ENCODE measurements around the gene MTFR1L.

Gene MTFR1L

DNA sequence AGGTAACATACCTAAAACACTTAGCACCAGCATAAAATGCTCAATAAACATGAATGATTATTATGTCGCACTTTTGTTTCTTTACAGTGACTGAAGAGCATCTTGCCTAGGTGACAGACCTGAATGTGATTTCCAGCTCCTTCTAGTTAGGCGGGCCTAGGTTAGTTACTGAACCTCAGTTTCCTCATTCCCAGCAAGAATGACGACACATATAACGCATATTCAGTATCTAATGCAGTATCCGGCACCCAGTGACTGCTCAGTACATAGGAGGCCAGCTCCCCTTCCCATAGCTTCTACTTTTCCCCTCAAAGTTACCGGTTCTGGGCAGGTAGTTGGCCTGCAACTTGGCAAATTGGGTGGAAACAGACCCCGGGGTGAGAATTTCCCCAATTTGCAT is 38.7 kb downstream of the MTFR1L start:
- TF ChIP-seq, protein P1, sequence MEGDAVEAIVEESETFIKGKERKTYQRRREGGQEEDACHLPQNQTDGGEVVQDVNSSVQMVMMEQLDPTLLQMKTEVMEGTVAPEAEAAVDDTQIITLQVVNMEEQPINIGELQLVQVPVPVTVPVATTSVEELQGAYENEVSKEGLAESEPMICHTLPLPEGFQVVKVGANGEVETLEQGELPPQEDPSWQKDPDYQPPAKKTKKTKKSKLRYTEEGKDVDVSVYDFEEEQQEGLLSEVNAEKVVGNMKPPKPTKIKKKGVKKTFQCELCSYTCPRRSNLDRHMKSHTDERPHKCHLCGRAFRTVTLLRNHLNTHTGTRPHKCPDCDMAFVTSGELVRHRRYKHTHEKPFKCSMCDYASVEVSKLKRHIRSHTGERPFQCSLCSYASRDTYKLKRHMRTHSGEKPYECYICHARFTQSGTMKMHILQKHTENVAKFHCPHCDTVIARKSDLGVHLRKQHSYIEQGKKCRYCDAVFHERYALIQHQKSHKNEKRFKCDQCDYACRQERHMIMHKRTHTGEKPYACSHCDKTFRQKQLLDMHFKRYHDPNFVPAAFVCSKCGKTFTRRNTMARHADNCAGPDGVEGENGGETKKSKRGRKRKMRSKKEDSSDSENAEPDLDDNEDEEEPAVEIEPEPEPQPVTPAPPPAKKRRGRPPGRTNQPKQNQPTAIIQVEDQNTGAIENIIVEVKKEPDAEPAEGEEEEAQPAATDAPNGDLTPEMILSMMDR (IDR thresholded peaks at IDR 0.05; ENCODE audit: insufficient read depth, low read length, missing control alignments): no peak
- CTCF ChIA-PET: interaction anchor here (0.8 kb wide), 1 partner anchor 139 kb away, joined by 5 read pairs; the partner anchor contains the start of gene PAFAH2
- DNase-seq (ENCODE audit: low read depth, low spot score): no peak
- POLR2A ChIA-PET: no interaction called here
- peak overlapping the region; percentile 83 for H3K4me3 ChIP-seq (ENCODE audit: low read depth, low read length)

DNA sequence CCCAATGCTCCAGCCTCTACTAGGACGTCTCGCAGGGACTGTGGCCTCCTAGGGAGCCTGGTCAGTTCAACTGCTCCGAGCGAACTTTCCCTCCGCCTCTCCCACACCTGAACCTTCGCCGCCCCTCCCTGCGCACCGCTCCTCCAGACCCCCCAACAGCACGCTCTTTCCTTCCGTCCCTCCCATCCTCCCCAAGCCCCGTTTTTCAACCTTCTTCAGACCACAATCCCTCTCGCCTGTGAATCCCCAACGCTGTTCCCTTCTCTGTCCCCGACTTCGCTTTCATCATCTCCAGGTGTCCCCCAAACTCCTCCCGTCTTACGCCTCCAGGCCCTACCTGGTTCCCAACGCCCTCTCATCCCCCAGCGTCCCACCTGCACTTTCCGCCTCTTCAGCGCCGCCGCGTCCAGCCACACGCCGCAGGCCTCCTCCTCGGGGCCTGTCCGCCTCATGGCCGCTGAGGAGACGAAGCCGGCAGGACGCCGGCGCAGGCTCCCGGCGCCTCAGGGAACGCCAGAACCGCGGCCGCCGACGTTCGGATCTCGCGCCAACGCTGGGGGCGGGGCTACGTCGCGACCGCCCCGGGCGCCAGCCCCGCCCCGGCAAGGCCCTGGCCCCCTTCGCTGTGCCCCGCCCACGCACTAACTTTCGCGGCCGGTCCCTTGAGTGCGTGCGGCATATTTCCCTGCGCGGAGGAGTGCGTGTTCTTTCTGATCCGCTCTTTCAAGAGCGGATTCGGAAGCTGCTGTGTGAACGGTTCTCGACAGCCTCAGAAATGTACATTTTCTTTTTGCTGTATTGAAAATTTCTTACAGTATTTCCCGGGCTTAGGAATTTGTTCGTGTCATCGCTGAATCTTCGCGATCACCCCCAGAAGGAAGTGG is 39.4 kb downstream of the MTFR1L start, which contains the start of gene AUNIP:
TSS of gene AUNIP (minus strand) at position 552 of the 884 bp plus-strand sequence. CDS start at position 452, 100 bp downstream.
- DNase-seq (ENCODE audit: low read depth, low spot score): peak; percentile 21
- H3K4me3 ChIP-seq (ENCODE audit: low read depth, low read length): peak within 1 kb of the TSS; percentile 83
- ChIA-PET CTCF (interaction anchor here (0.8 kb wide), 1 partner anchor 138 kb away, joined by 5 read pairs; the partner anchor contains the start of gene PAFAH2), POLR2A (no interaction called here)
- TF ChIP-seq, protein P1 (IDR thresholded peaks at IDR 0.05; ENCODE audit: insufficient read depth, low read length, missing control alignments): no peak

DNA sequence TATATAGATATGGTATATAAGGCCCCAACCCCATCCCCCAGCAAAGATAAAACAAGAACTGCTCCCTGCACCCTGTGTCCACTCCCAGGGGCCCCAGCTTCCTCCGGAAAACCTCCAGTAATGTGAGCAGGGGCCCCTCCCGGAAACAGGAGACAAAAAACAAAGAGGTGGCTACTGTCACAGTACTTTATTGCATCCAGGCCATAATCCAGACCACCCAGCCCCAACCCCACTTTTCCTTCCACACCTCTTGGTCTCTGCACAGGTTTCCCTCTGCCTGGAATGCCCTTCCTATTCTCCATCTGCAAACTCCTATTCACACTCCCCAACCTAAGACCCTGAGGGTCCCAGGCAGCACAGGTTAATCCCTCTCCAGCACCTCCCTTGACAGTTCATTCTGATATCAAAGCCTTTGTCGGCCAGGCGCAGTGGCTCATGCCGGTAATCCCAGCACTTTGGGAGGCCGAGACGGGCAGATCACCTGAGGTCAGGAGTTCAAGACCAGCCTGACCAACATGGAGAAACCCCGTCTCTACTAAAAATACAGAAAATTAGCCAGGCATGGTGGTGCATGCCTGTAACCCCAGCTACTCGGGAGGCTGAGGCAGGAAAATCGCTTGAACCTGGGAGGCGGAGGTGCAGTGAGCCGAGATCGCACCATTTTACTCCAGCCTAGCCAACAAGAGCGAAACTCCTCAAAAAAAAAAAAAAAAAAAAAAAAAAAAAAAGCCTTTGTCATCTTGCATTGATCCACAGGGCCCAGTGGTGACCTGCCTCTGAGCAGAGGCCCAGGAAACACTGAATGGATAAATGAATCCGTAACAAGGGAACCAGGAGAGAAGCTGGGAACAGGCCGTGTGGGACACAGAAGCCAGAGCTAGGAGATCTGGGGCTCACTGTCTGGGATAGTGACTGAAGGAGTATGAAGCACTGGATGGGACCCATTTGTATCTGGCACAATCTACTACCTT is 41.8 kb downstream of the MTFR1L start:
- CTCF ChIA-PET: interaction anchor here (1.4 to 1.8 kb wide), 3 partner anchors 17 to 52 kb away, joined by 3 to 5 read pairs (median 3); no protein-coding TSS in a partner anchor
- POLR2A ChIA-PET: interaction anchor here (1.0 kb wide), 1 partner anchor 34 kb away, joined by 3 read pairs; no protein-coding TSS in a partner anchor
- TF ChIP-seq, protein P1 (IDR thresholded peaks at IDR 0.05; ENCODE audit: insufficient read depth, low read length, missing control alignments): no peak
- no peak overlapping the region for H3K4me3 ChIP-seq (ENCODE audit: low read depth, low read length)
- no peak for DNase-seq (ENCODE audit: low read depth, low spot score)

DNA sequence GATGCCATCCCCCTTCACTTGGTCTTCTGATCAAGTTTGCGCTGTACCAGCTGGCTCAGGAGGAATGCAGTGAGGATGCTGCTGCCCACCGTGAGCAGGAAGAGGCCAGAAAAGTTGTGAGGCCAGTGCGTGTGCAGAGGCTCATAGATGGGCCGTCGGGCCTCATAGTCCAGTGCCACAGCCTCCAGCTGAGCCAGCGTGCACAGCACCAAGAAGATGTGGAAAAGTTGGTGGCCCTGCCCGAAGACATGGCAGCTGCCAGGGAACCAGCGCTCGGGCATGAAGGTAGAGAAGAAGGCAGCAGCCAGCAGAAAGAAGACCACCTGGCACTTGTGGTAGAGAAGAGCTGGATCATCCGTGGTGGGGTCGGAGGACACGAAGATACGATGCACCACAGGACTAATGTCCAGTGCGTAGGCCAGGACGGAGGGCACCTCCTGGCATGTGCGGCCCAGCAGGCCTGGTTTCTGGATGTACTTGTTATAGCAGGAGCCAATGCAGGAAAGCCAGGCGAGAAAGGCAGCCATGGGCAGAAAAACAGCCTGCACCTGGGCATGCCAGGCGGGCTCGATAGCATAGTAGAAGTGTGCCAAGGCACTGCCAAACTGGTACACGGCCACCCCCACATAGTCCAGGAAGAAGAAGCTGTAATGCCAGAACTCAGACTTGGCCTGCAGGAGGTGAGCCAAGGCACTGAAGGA is 43.2 kb downstream of the MTFR1L start:
- POLR2A ChIA-PET: interaction anchor here (1.0 kb wide), 1 partner anchor 33 kb away, joined by 3 read pairs; no protein-coding TSS in a partner anchor
- no peak for DNase-seq (ENCODE audit: low read depth, low spot score)
- CTCF ChIA-PET: interaction anchor here (1.4 to 1.8 kb wide), 2 partner anchors 18 to 33 kb away, joined by 3 to 5 read pairs; no protein-coding TSS in a partner anchor

DNA sequence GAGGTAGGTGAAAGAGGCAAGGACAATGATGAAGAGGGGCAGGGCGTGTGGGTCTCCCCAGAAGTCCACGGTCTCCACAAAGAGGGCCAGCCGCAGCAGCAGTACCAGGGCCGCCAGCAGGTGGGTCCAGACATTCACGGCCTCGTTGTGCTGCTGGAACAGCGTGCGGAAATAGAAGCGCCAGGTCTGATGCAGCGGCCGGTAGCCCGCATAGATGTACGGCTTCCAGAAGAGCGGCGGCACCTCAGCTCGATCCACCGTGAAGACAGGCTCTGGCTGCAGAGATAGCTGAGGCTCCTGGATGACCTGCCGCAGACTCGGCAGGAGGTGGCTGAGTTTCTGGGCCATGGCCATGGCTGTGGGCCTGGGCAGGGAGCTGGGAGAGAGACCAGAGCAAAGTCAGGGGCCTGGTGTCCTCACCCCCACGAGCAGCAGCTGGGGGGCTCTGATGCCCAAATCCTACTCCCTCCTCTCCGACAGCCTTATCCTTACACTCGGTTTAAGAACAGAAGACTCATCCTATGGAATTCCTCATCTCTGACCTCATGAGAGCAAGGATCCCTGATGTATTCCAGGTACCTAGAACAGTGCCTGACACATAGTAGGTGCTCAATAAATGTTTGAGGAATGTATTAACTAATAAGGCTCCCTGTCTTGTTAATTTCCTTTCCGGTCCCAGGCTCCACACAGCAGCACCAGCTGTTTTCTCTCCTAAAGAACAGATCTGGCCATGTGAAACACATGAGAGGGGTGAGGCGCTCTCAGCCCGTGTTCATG is 43.9 kb downstream of the MTFR1L start:
- CTCF ChIA-PET: interaction anchor here (0.7 to 1.4 kb wide), 2 partner anchors 19 to 136 kb away, joined by 3 read pairs; no protein-coding TSS in a partner anchor
- DNase-seq (ENCODE audit: low read depth, low spot score): no peak
- TF ChIP-seq, protein P1 (IDR thresholded peaks at IDR 0.05; ENCODE audit: insufficient read depth, low read length, missing control alignments): no peak
- POLR2A ChIA-PET: no interaction called here
- no peak overlapping the region for H3K4me3 ChIP-seq (ENCODE audit: low read depth, low read length)

More for the DNA sequence above, 43.2 kb downstream of the MTFR1L start:
- TF ChIP-seq, protein P1 (IDR thresholded peaks at IDR 0.05; ENCODE audit: insufficient read depth, low read length, missing control alignments): no peak
- H3K4me3 ChIP-seq (ENCODE audit: low read depth, low read length): no peak overlapping the region
